Measurements from ENCODE around the gene YPEL2.
A peak's percentile ranks its signal among the peaks of the same experiment; 100 is the strongest.

YPEL2 gene

DNA sequence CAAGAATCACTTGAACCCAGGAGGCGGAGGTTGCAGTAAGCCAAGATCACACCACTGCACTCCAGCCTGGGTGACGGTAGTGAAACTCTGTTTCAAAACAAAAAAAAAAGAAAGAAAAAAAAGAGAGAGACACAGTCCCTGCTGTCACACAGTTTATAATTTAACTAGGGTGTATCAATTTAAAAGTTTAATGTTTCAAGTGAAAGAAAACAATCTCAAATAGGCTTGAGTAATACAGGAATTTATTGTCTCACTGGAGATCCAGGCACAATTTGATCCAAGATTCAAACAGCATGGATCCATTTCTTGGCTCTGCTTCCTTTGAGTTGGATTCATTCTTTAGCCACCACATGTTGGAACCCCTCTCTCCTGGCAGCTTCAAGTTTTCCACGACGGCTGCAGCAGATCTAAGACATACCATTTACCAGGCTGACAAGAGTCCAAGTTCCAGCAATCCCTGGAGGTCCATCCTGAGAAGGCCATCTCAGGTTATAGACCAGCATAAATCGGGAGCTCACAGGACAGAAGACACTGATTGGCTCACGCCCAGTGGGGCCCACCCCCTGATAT, 97.5 kb downstream of the YPEL2 start:
- DNase-seq (ENCODE audit: low read depth in 1 of 2, low spot score in 1 of 2) = no peak
- Histone ChIP-seq H3K27me3 (ENCODE audit: insufficient read depth, poor library complexity, severe bottlenecking) (no peaks in the 10 kb centered on the region), H3K27ac (replicated peaks) (no peak overlapping the region), H3K4me3 (replicated peaks; ENCODE audit: insufficient read depth, low read length) (no peak overlapping the region)
- TF ChIP-seq GABPA (IDR thresholded peaks at IDR 0.05; ENCODE audit: low read depth) = no peak
- TF ChIP-seq POLR2AphosphoS5 (IDR thresholded peaks at IDR 0.05; ENCODE audit: low read depth) = no peak
- no peak for TF ChIP-seq SPI1 (IDR thresholded peaks at IDR 0.05; ENCODE audit: borderline replicate concordance, low read depth)
- no peak for TF ChIP-seq REST (IDR thresholded peaks at IDR 0.05; ENCODE audit: insufficient replicate concordance, low read depth)
- TF ChIP-seq, protein P1, sequence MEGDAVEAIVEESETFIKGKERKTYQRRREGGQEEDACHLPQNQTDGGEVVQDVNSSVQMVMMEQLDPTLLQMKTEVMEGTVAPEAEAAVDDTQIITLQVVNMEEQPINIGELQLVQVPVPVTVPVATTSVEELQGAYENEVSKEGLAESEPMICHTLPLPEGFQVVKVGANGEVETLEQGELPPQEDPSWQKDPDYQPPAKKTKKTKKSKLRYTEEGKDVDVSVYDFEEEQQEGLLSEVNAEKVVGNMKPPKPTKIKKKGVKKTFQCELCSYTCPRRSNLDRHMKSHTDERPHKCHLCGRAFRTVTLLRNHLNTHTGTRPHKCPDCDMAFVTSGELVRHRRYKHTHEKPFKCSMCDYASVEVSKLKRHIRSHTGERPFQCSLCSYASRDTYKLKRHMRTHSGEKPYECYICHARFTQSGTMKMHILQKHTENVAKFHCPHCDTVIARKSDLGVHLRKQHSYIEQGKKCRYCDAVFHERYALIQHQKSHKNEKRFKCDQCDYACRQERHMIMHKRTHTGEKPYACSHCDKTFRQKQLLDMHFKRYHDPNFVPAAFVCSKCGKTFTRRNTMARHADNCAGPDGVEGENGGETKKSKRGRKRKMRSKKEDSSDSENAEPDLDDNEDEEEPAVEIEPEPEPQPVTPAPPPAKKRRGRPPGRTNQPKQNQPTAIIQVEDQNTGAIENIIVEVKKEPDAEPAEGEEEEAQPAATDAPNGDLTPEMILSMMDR (IDR thresholded peaks at IDR 0.05; ENCODE audit: insufficient read depth, low read length) = no peak

DNA sequence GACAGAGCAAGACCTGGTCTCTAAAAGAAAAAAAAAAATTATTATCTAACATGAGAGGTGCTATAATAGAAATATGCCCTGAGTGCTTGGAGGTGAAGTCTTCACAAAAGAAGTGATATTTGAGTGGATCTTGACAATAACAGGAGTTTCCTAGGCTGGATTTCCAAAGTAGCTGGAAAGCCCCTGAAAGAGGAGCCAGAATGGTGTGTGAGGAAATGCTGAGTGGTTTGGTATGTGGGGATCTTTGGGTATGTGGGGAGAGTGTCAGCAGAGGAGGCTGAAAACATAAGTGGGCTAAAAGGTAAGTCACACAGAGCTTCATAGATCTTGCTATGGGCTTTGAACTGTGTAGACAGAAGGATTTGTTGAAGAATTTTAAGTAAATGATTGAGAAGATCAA, 100.1 kb downstream of the YPEL2 start:
- TF ChIP-seq SPI1 (IDR thresholded peaks at IDR 0.05; ENCODE audit: borderline replicate concordance, low read depth) (no peak), GABPA (IDR thresholded peaks at IDR 0.05; ENCODE audit: low read depth) (no peak), REST (IDR thresholded peaks at IDR 0.05; ENCODE audit: insufficient replicate concordance, low read depth) (no peak), POLR2AphosphoS5 (IDR thresholded peaks at IDR 0.05; ENCODE audit: low read depth) (no peak)
- TF ChIP-seq, protein P1 (IDR thresholded peaks at IDR 0.05; ENCODE audit: insufficient read depth, low read length) = no peak
- Histone ChIP-seq H3K27ac (replicated peaks) (no peak overlapping the region), H3K4me3 (replicated peaks; ENCODE audit: insufficient read depth, low read length) (no peak overlapping the region), H3K27me3 (ENCODE audit: insufficient read depth, poor library complexity, severe bottlenecking) (no peaks in the 10 kb centered on the region)
- DNase-seq (ENCODE audit: low read depth in 1 of 2, low spot score in 1 of 2) = no peak

DNA sequence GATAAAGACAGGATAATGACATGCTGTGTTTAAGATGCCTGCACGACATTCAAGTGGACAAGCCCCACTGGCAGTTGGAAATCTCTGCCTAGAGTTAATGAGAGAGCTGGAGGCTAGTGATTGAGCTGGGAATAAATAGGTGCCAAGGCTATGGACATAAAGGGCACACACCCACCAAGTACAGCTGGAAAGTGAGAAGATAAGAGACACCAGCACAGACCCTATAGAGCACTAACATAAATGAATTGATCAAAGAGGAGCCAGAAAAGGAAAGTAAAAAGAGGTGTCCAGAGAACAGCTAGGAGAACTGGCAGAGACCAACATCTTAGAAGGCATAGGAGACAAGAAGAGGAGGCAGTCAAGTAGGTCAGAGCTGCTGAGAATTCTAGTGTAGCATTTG, 101.2 kb downstream of the YPEL2 start:
- Histone ChIP-seq H3K27me3 (ENCODE audit: insufficient read depth, poor library complexity, severe bottlenecking) (no peaks in the 10 kb centered on the region), H3K27ac (replicated peaks) (no peak overlapping the region), H3K4me3 (replicated peaks; ENCODE audit: insufficient read depth, low read length) (no peak overlapping the region)
- DNase-seq (ENCODE audit: low read depth in 1 of 2, low spot score in 1 of 2) = no peak
- TF ChIP-seq, protein P1 (IDR thresholded peaks at IDR 0.05; ENCODE audit: insufficient read depth, low read length) = no peak

- TF ChIP-seq, protein P1 (IDR thresholded peaks at IDR 0.05; ENCODE audit: insufficient read depth, low read length) = no peak
- TF ChIP-seq REST (IDR thresholded peaks at IDR 0.05; ENCODE audit: insufficient replicate concordance, low read depth) = no peak
- no peak for TF ChIP-seq POLR2AphosphoS5 (IDR thresholded peaks at IDR 0.05; ENCODE audit: low read depth)
- 0 out of 2 replicates have a peak, but pooled peaks have one; percentile 7 for TF ChIP-seq SPI1 (IDR thresholded peaks at IDR 0.05; ENCODE audit: borderline replicate concordance, low read depth)
- no peak for TF ChIP-seq GABPA (IDR thresholded peaks at IDR 0.05; ENCODE audit: low read depth)
- Histone ChIP-seq H3K27ac (replicated peaks) (no peak overlapping the region), H3K4me3 (replicated peaks; ENCODE audit: insufficient read depth, low read length) (no peak overlapping the region), H3K27me3 (ENCODE audit: insufficient read depth, poor library complexity, severe bottlenecking) (no peaks in the 10 kb centered on the region)
- DNase-seq (ENCODE audit: low read depth in 1 of 2, low spot score in 1 of 2) = no peak
Measured at GRCh38 chr17:59433586-59433985, 102.1 kb downstream of the YPEL2 start.

All from HL-60 (cell line).